Measurements from ENCODE around the gene KRTAP19-8. TPM values are rescaled to one million over a fixed set of nuclear protein-coding genes. Genes with fewer than 3 reads are reported as not detected.

The KRTAP19-8 gene
- polyA plus RNA-seq, 1 of the 3 experiments (the other 2 are of a cell fraction) = not detected

DNA sequence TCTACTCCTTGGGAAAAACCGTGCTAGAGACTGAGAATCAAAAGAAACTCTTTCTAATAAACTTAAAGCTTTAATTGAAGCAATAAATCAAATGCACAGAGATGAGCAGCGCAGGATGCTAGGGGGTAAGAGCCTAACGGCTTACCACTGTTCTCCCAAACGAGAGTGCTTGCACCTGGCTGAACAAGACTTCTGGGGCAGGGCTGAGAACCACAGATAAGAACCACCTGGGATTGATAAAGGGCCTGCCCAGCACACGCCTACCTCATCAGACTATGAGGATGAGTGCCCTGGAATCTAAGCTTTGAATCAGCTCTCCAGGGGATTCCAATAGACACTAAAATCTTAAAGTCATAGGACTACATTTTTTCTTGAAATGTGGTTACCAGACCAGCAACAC is 43.3 kb downstream of the KRTAP19-8 start:
- ChIA-PET CTCF (interaction anchor here (1.8 kb wide), 1 partner anchor 62 kb away, joined by 4 read pairs; no protein-coding TSS in a partner anchor), POLR2A (no interaction called here)
- no peaks in the 10 kb centered on the region for H4K20me1 ChIP-seq (ENCODE audit: insufficient read depth)
- WGBS (ENCODE audit: low lambda C conversion rate) = 2% methylated on average over 5 of the region's 5 CpGs
- no peaks in the 10 kb centered on the region for H3K36me3 ChIP-seq (replicated peaks in 1 of 2; ENCODE audit: control insufficient read depth in 1 of 2, insufficient read depth in 2 of 2, low read length in 1 of 2)
- DNase-seq = no peak
- no peak overlapping the region for H3K4me2 ChIP-seq
- H3K27me3 ChIP-seq (ENCODE audit: insufficient read depth) = no peaks in the 10 kb centered on the region; the same call in 1 of the 2 replicates
- H3K79me2 ChIP-seq (ENCODE audit: insufficient read depth) = no peaks in the 10 kb centered on the region
- H3K9me3 ChIP-seq = no peaks in the 10 kb centered on the region
- TF ChIP-seq MEF2A (IDR thresholded peaks at IDR 0.05; ENCODE audit: borderline replicate concordance, low read depth) = no peak
- TF ChIP-seq, protein P1, sequence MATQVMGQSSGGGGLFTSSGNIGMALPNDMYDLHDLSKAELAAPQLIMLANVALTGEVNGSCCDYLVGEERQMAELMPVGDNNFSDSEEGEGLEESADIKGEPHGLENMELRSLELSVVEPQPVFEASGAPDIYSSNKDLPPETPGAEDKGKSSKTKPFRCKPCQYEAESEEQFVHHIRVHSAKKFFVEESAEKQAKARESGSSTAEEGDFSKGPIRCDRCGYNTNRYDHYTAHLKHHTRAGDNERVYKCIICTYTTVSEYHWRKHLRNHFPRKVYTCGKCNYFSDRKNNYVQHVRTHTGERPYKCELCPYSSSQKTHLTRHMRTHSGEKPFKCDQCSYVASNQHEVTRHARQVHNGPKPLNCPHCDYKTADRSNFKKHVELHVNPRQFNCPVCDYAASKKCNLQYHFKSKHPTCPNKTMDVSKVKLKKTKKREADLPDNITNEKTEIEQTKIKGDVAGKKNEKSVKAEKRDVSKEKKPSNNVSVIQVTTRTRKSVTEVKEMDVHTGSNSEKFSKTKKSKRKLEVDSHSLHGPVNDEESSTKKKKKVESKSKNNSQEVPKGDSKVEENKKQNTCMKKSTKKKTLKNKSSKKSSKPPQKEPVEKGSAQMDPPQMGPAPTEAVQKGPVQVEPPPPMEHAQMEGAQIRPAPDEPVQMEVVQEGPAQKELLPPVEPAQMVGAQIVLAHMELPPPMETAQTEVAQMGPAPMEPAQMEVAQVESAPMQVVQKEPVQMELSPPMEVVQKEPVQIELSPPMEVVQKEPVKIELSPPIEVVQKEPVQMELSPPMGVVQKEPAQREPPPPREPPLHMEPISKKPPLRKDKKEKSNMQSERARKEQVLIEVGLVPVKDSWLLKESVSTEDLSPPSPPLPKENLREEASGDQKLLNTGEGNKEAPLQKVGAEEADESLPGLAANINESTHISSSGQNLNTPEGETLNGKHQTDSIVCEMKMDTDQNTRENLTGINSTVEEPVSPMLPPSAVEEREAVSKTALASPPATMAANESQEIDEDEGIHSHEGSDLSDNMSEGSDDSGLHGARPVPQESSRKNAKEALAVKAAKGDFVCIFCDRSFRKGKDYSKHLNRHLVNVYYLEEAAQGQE (IDR thresholded peaks at IDR 0.05; ENCODE audit: low read depth, low read length) = no peak
- no peak for TF ChIP-seq RFX5 (IDR thresholded peaks at IDR 0.05; ENCODE audit: low read length)
- no peak for TF ChIP-seq FOXM1 (IDR thresholded peaks at IDR 0.05; ENCODE audit: low read depth)
- TF ChIP-seq USF1 (IDR thresholded peaks at IDR 0.05; ENCODE audit: borderline replicate concordance, low read depth) = no peak
- TF ChIP-seq ELF1 (IDR thresholded peaks at IDR 0.05) = no peak
- TF ChIP-seq FOSL2 (IDR thresholded peaks at IDR 0.05; ENCODE audit: borderline replicate concordance, low read depth) = no peak
- no peak for TF ChIP-seq TCF12 (IDR thresholded peaks at IDR 0.05)
- TF ChIP-seq SIN3A (IDR thresholded peaks at IDR 0.05; ENCODE audit: borderline replicate concordance, low read depth, low read length) = no peak
- TF ChIP-seq EP300 (IDR thresholded peaks at IDR 0.05; ENCODE audit: borderline replicate concordance in 1 of 2, low read depth in 1 of 2, low read length in 1 of 2) = no peak
- no peak for TF ChIP-seq RCOR1 (IDR thresholded peaks at IDR 0.05; ENCODE audit: low read length)
- TF ChIP-seq JUND (IDR thresholded peaks at IDR 0.05) = no peak
- no peak overlapping the region for H2AFZ ChIP-seq (ENCODE audit: low read depth)
- no peaks in the 10 kb centered on the region for H3F3A ChIP-seq (replicated peaks; ENCODE audit: insufficient read depth)
- H3K4me3 ChIP-seq (ENCODE audit: low read depth in 2 of 2, low read length in 1 of 2) = no peak overlapping the region
- no peaks in the 10 kb centered on the region for H3K4me1 ChIP-seq (ENCODE audit: control insufficient read depth in 1 of 2, insufficient read depth in 2 of 2, low read depth in 1 of 2, low read length in 1 of 2)
- H3K9me2 ChIP-seq = no peaks in the 10 kb centered on the region
- no peak overlapping the region for H3K27ac ChIP-seq (ENCODE audit: low read depth in 2 of 2, low read length in 1 of 2)
- no peak overlapping the region for H3K9ac ChIP-seq

- no peaks in the 10 kb centered on the region for H3K4me1 ChIP-seq (ENCODE audit: control insufficient read depth in 1 of 2, insufficient read depth in 2 of 2, low read depth in 1 of 2, low read length in 1 of 2)
- H3K4me3 ChIP-seq (ENCODE audit: low read depth in 2 of 2, low read length in 1 of 2) = no peak overlapping the region
- POLR2A ChIA-PET = no interaction called here
- no peaks in the 10 kb centered on the region for H3K36me3 ChIP-seq (replicated peaks in 1 of 2; ENCODE audit: control insufficient read depth in 1 of 2, insufficient read depth in 2 of 2, low read length in 1 of 2)
- TF ChIP-seq TAF1 (IDR thresholded peaks at IDR 0.05; ENCODE audit: borderline replicate concordance, low read depth, low read length) (no peak), NRF1 (IDR thresholded peaks at IDR 0.05; ENCODE audit: low read depth, low read length) (no peak), RXRA (IDR thresholded peaks at IDR 0.05; ENCODE audit: borderline replicate concordance, low read depth) (no peak), IRF3 (IDR thresholded peaks at IDR 0.05; ENCODE audit: low read depth, low read length) (no peak), POLR2AphosphoS5 (IDR thresholded peaks at IDR 0.05; ENCODE audit: low read depth, low read length) (no peak), JUND (IDR thresholded peaks at IDR 0.05) (no peak), TCF12 (IDR thresholded peaks at IDR 0.05) (no peak), EP300 (IDR thresholded peaks at IDR 0.05; ENCODE audit: borderline replicate concordance in 1 of 2, low read depth in 1 of 2, low read length in 1 of 2) (no peak), FOXM1 (IDR thresholded peaks at IDR 0.05; ENCODE audit: low read depth) (no peak), SMC3 (IDR thresholded peaks at IDR 0.05; ENCODE audit: low read depth, low read length) (no peak)
- no peak overlapping the region for H3K9ac ChIP-seq
- H3K9me3 ChIP-seq = no peaks in the 10 kb centered on the region
- CTCF ChIA-PET = no interaction called here
- 0% methylated on average over 4 of the region's 5 CpGs for WGBS (ENCODE audit: low lambda C conversion rate)
- no peak overlapping the region for H2AFZ ChIP-seq (ENCODE audit: low read depth)
- H3K4me2 ChIP-seq = no peak overlapping the region
- no peak for DNase-seq
- H4K20me1 ChIP-seq (ENCODE audit: insufficient read depth) = no peaks in the 10 kb centered on the region
- H3K79me2 ChIP-seq (ENCODE audit: insufficient read depth) = no peaks in the 10 kb centered on the region
- H3K27me3 ChIP-seq (ENCODE audit: insufficient read depth) = no peaks in the 10 kb centered on the region; the same call in 1 of the 2 replicates
- no peaks in the 10 kb centered on the region for H3K9me2 ChIP-seq
- no peak overlapping the region for H3K27ac ChIP-seq (ENCODE audit: low read depth in 2 of 2, low read length in 1 of 2)
- no peaks in the 10 kb centered on the region for H3F3A ChIP-seq (replicated peaks; ENCODE audit: insufficient read depth)
Measured at GRCh38 chr21:30990514-30991262, 47.6 kb downstream of the KRTAP19-8 start.

Measured in SK-N-SH (cell line).